ENCODE measurements around the gene SNAP29. TPM values are rescaled to one million over a fixed set of nuclear protein-coding genes. Genes with fewer than 3 reads are reported as not detected.
"Not testable (repeated sequence)": the region's sequence is repeated elsewhere in the genome, so short reads cannot be mapped to it uniquely, and the experiment has no call there.

Gene SNAP29
- polyA plus RNA-seq, 1 donor, result 29.8 TPM

- H3K4me3 ChIP-seq (ENCODE audit: low read length), result no peak overlapping the region
- H3K9me3 ChIP-seq (ENCODE audit: control insufficient read depth, low read depth, low read length), result no peaks in the 10 kb centered on the region
- DNase-seq, result no peak
- H3K36me3 ChIP-seq (ENCODE audit: control insufficient read depth, insufficient read depth, low read length), result peaks cover 61% of the 10 kb centered on the region
- no CpG with 5 or more reads among the region's 6 CpGs for WGBS (ENCODE audit: insufficient coverage, low lambda C conversion rate)
- H3K27ac ChIP-seq (ENCODE audit: low read length), result no peak overlapping the region
- no peaks in the 10 kb centered on the region for H3K27me3 ChIP-seq (ENCODE audit: control insufficient read depth, insufficient read depth, low read length)
- no peaks in the 10 kb centered on the region for H3K4me1 ChIP-seq (ENCODE audit: control insufficient read depth, insufficient read depth, low read length)
Observed at GRCh38 chr22:20816559-20816958, 42.2 kb upstream of the SNAP29 start.

GRCh38 chr22:20818471-20818870 lies 40.3 kb upstream of the SNAP29 start:
- WGBS (ENCODE audit: insufficient coverage, low lambda C conversion rate), result 100% methylated on average over 1 of the region's 3 CpGs
- no peak overlapping the region for H3K27ac ChIP-seq (ENCODE audit: low read length)
- no peak overlapping the region for H3K4me3 ChIP-seq (ENCODE audit: low read length)
- H3K36me3 ChIP-seq (ENCODE audit: control insufficient read depth, insufficient read depth, low read length), result peaks cover 53% of the 10 kb centered on the region
- no peaks in the 10 kb centered on the region for H3K27me3 ChIP-seq (ENCODE audit: control insufficient read depth, insufficient read depth, low read length)
- DNase-seq, result no peak
- no peaks in the 10 kb centered on the region for H3K9me3 ChIP-seq (ENCODE audit: control insufficient read depth, low read depth, low read length)
- no peaks in the 10 kb centered on the region for H3K4me1 ChIP-seq (ENCODE audit: control insufficient read depth, insufficient read depth, low read length)

- H3K4me3 ChIP-seq (ENCODE audit: low read length), result no peak overlapping the region
- 100% methylated on average over 2 of the region's 9 CpGs for WGBS (ENCODE audit: insufficient coverage, low lambda C conversion rate)
- H3K4me1 ChIP-seq (ENCODE audit: control insufficient read depth, insufficient read depth, low read length), result no peaks in the 10 kb centered on the region
- H3K27ac ChIP-seq (ENCODE audit: low read length), result no peak overlapping the region
- no peak for DNase-seq
- peaks cover 58% of the 10 kb centered on the region for H3K36me3 ChIP-seq (ENCODE audit: control insufficient read depth, insufficient read depth, low read length)
- no peaks in the 10 kb centered on the region for H3K27me3 ChIP-seq (ENCODE audit: control insufficient read depth, insufficient read depth, low read length)
- H3K9me3 ChIP-seq (ENCODE audit: control insufficient read depth, low read depth, low read length), result no peaks in the 10 kb centered on the region
Observed at GRCh38 chr22:20819471-20819870, 39.3 kb upstream of the SNAP29 start.

DNA sequence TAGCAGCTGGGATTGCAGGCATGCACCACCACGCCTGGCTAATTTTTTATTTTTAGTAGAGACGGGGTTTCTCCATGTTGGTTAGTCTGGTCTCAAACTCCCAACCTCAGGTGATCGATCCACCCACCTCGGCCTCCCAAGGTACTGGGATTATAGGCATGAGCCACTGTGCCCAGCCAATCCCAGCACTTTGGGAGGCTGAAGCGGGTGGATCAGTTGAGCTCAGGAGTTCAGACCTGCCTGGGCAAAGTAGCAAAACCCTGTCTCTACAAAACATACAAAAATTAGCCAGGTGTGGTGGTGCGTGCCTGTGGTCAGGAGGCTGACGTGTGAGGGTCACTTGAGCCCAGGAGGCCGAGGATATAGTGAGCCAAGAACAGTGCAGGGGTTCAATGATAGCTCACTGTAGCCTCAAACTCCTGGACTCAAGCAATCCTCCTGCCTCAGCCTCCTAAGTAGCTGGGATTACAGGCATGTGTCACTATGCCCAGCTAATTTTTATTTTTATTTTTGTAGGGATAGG lies 37.0 kb upstream of the SNAP29 start:
- not testable (repeated sequence) for H3K9me3 ChIP-seq (ENCODE audit: control insufficient read depth, low read depth, low read length); H3K4me1 ChIP-seq (ENCODE audit: control insufficient read depth, insufficient read depth, low read length); H3K4me3 ChIP-seq (ENCODE audit: low read length); DNase-seq; H3K27ac ChIP-seq (ENCODE audit: low read length); H3K27me3 ChIP-seq (ENCODE audit: control insufficient read depth, insufficient read depth, low read length)
- H3K36me3 ChIP-seq (ENCODE audit: control insufficient read depth, insufficient read depth, low read length), result peaks cover 45% of the 10 kb centered on the region
- WGBS (ENCODE audit: insufficient coverage, low lambda C conversion rate), result no CpG with 5 or more reads among the region's 8 CpGs

DNA sequence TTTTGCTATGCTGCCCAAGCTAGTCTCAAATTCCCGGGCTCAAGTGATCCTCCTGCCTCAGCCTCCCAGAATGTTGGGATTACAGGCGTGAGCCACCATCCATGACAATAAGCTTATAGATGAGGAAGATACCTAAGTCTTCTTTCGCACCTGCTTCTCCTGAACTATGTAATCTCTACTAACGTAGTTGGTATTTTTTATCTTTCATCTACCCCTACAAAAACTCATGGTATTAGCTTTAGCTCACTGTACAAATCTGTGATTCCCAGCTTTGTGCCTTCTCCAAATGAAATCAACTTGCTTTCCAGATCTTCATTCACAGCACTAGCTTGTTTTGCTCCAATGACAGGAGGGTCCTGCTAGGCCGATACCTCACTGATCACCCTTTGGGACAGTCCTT lies 36.6 kb upstream of the SNAP29 start:
- Histone ChIP-seq H3K27me3 (ENCODE audit: control insufficient read depth, insufficient read depth, low read length) (no peaks in the 10 kb centered on the region), H3K4me3 (ENCODE audit: low read length) (no peak overlapping the region), H3K36me3 (ENCODE audit: control insufficient read depth, insufficient read depth, low read length) (peaks cover 41% of the 10 kb centered on the region), H3K27ac (ENCODE audit: low read length) (no peak overlapping the region), H3K9me3 (ENCODE audit: control insufficient read depth, low read depth, low read length) (no peaks in the 10 kb centered on the region), H3K4me1 (ENCODE audit: control insufficient read depth, insufficient read depth, low read length) (no peaks in the 10 kb centered on the region)
- no peak for DNase-seq
- WGBS (ENCODE audit: insufficient coverage, low lambda C conversion rate), result 80% methylated on average over 1 of the region's 5 CpGs

DNA sequence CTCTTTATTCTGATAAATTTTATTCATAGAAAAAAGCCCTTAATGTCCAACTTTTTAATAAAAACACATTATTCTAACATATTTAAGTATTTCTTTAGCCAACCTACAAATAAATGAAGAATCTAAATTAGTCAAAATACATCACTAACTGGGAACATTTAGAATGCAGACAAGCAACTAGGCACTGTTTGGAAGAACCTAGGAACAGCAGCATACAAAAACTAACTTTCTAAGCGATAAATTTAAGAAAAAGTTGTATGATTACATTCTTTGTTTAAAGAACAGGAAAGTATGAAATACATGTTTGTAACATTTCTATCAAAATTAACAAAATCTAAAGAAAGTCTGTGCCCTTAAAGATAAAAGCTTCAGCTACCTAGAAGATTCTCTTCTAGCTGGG lies 35.5 kb upstream of the SNAP29 start:
- WGBS (ENCODE audit: insufficient coverage, low lambda C conversion rate), result 100% methylated on average over 1 of the region's 1 CpG
- H3K9me3 ChIP-seq (ENCODE audit: control insufficient read depth, low read depth, low read length), result no peaks in the 10 kb centered on the region
- H3K27me3 ChIP-seq (ENCODE audit: control insufficient read depth, insufficient read depth, low read length), result no peaks in the 10 kb centered on the region
- H3K4me3 ChIP-seq (ENCODE audit: low read length), result no peak overlapping the region
- H3K27ac ChIP-seq (ENCODE audit: low read length), result no peak overlapping the region
- DNase-seq, result no peak
- H3K4me1 ChIP-seq (ENCODE audit: control insufficient read depth, insufficient read depth, low read length), result no peaks in the 10 kb centered on the region
- peaks cover 32% of the 10 kb centered on the region for H3K36me3 ChIP-seq (ENCODE audit: control insufficient read depth, insufficient read depth, low read length)

- DNase-seq; H3K27ac ChIP-seq (ENCODE audit: low read length); H3K4me3 ChIP-seq (ENCODE audit: low read length); H3K27me3 ChIP-seq (ENCODE audit: control insufficient read depth, insufficient read depth, low read length); H3K9me3 ChIP-seq (ENCODE audit: control insufficient read depth, low read depth, low read length); H3K4me1 ChIP-seq (ENCODE audit: control insufficient read depth, insufficient read depth, low read length): not testable (repeated sequence)
- H3K36me3 ChIP-seq (ENCODE audit: control insufficient read depth, insufficient read depth, low read length), result peaks cover 22% of the 10 kb centered on the region
- no CpG with 5 or more reads among the region's 4 CpGs for WGBS (ENCODE audit: insufficient coverage, low lambda C conversion rate)
Observed at GRCh38 chr22:20825216-20825615, 33.6 kb upstream of the SNAP29 start.

DNA sequence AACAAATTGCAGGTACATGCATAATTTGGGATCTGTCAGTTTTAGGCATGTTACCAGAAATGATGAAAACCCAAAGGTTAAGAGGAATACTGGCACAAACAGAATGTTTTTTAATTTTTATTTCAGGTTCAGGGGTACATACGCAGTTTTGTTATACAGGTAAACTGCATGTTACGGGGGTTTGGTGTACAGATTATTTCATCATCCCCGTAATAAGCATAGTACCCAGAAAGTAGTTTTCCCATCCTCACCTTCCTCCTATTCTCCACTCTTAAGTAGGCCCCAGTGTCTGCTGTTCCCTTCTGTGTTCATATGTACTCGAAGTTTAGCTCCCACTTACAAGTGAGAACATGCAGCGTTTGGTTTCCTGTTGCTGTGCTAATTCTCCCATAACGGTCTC lies 33.2 kb upstream of the SNAP29 start:
- Histone ChIP-seq H3K4me1 (ENCODE audit: control insufficient read depth, insufficient read depth, low read length) (no peaks in the 10 kb centered on the region), H3K36me3 (ENCODE audit: control insufficient read depth, insufficient read depth, low read length) (peaks cover 24% of the 10 kb centered on the region)
- no CpG with 5 or more reads among the region's 6 CpGs for whole genome bisulfite sequencing (ENCODE audit: insufficient coverage, low lambda C conversion rate)

DNA sequence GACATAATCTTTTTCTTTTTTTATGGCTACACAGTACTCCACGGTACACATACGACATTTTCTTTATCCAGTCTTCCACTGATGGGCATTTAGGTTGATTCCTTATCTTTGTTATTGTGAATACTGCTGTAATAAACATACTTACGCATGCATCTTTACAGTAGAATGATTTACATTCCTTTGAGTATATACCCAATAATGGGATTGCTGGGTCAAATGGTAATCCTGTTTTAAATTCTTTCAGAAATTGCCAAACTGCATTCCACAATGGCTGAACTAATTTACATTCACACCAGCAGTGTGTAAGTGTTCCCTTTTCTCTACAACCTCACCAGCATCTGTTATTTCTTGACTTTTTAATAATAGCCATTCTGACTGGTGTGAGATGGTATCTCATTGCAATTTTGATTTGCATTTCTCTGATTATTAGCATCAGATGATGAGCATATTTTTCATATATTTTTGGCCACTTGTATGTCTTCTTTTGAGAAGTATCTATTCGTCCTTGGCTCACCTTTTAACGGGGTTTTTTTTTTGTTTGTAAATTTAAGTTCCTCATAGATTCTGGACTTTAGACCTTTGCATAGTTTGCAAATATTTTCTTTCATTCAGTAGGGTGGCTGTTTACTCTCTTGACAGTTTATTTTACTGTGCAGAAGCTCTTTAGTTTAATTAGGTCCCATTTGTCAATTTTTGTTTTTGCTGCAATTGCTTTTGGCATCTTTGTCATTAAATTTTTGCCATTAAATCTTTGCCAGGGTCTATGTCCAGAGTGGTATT lies 32.2 kb upstream of the SNAP29 start:
- H3K36me3 ChIP-seq (ENCODE audit: control insufficient read depth, insufficient read depth, low read length), result peaks cover 31% of the 10 kb centered on the region
- 100% methylated on average over 3 of the region's 5 CpGs for WGBS (ENCODE audit: insufficient coverage, low lambda C conversion rate)
- not testable (repeated sequence) for H3K27ac ChIP-seq (ENCODE audit: low read length); H3K27me3 ChIP-seq (ENCODE audit: control insufficient read depth, insufficient read depth, low read length); H3K9me3 ChIP-seq (ENCODE audit: control insufficient read depth, low read depth, low read length); H3K4me3 ChIP-seq (ENCODE audit: low read length); DNase-seq; H3K4me1 ChIP-seq (ENCODE audit: control insufficient read depth, insufficient read depth, low read length)

More for the DNA sequence above, 33.2 kb upstream of the SNAP29 start:
- H3K27me3 ChIP-seq (ENCODE audit: control insufficient read depth, insufficient read depth, low read length), result no peaks in the 10 kb centered on the region
- no peak for DNase-seq
- H3K27ac ChIP-seq (ENCODE audit: low read length), result no peak overlapping the region
- H3K9me3 ChIP-seq (ENCODE audit: control insufficient read depth, low read depth, low read length), result no peaks in the 10 kb centered on the region
- H3K4me3 ChIP-seq (ENCODE audit: low read length), result no peak overlapping the region

GRCh38 chr22:20829491-20830134 lies 29.2 kb upstream of the SNAP29 start:
- DNase-seq, result no peak
- 90% methylated on average over 2 of the region's 3 CpGs for WGBS (ENCODE audit: insufficient coverage, low lambda C conversion rate)
- Histone ChIP-seq H3K9me3 (ENCODE audit: control insufficient read depth, low read depth, low read length) (no peaks in the 10 kb centered on the region), H3K27ac (ENCODE audit: low read length) (no peak overlapping the region), H3K27me3 (ENCODE audit: control insufficient read depth, insufficient read depth, low read length) (no peaks in the 10 kb centered on the region), H3K36me3 (ENCODE audit: control insufficient read depth, insufficient read depth, low read length) (peaks cover 23% of the 10 kb centered on the region), H3K4me3 (ENCODE audit: low read length) (no peak overlapping the region), H3K4me1 (ENCODE audit: control insufficient read depth, insufficient read depth, low read length) (no peaks in the 10 kb centered on the region)

Measured in large intestine (tissue), 3 donors.